Adrenal gland (tissue), 12 donors: ENCODE measurements around the gene NIN. TPM values are rescaled to one million over a fixed set of nuclear protein-coding genes. Genes with fewer than 3 reads are reported as not detected.

Experiments
- DNase-seq, 7 donors: peaks; one replicate each; pipeline ENCODE4 v3.0.0-alpha.2; 2019 to 2020
- H3K27ac ChIP-seq, 5 donors: fragments of 200-600 bp; sonication (generic) in 4 of 5; 1 replicate in 3 of 5; 2 replicates in 2 of 5; pipeline versions ENCODE4 v1.5.1 to v1.8.0; 2016 to 2020; ENCODE audit warnings: mild to moderate bottlenecking in 1 of 5
- H3K27me3 ChIP-seq: fragments of 200-600 bp; 2 replicates; pipeline ENCODE4 v1.8.0; 2021
- H3K36me3 ChIP-seq, 2 donors: fragments of 200-600 bp; replicated peaks in 1 of 2; 1 replicate in 1 of 2; 2 replicates in 1 of 2; pipeline versions ENCODE4 v1.5.1 to v1.8.0; 2018 to 2022
- H3K4me1 ChIP-seq, 2 donors: fragments of 200-600 bp; replicated peaks in 1 of 2; 1 replicate in 1 of 2; 2 replicates in 1 of 2; pipeline versions ENCODE4 v1.5.1 to v1.8.0; 2018 to 2021
- H3K4me3 ChIP-seq, 4 donors: fragments of 200-600 bp; sonication (generic) in 3 of 4; one replicate each; pipeline ENCODE4 v1.5.1; 2016 to 2018
- H3K9me3 ChIP-seq, 3 donors: fragments of 200-600 bp; sonication (generic) in 1 of 3; replicated peaks in 1 of 3; 1 replicate in 2 of 3; 2 replicates in 1 of 3; pipeline versions ENCODE4 v1.5.1 to v1.8.0; 2016 to 2021
- POLR2A ChIP-seq, 2 donors: fragments of 450-650 bp; IDR thresholded peaks; one replicate each; pipeline ENCODE4 v1.6.1; 2017; ENCODE audit warnings: antibody characterized with exemption in 2 of 2, mild to moderate bottlenecking in 2 of 2, moderate library complexity in 1 of 2
- WGBS, 4 donors: extraction: QIAGEN DNeasy Blood & Tissue Kit in 2 of 4; methylation state at CpG; one replicate each; pipeline versions ENCODE4 v1.1.5 to v1.1.7; 2013 to 2017; 5-methylcytosine and 5-hydroxymethylcytosine counted together
- intact Hi-C, 2 donors: fragments of 100-400 bp; cut with DNase I; formaldehyde crosslinking; loops; one replicate each; pipeline versions ENCODE4 v1.14.1 to v1.15.0; 2022 to 2023
- polyA plus RNA-seq, 3 donors: library from polyadenylated mRNA; stranded (reverse); fragments of 200-250 nt in 2 of 3; fragments of 350-450 nt in 1 of 3; fragmentation: Illumina TruSeq in 1 of 3; extraction: RNeasy Lipid Tissue Mini Kit (QIAGEN cat#74804) in 1 of 3; gene quantifications; one replicate each; pipeline ENCODE4 v1.2.3, GENCODE V29; 2013 to 2014
- total RNA-seq, 9 donors: library from RNA; depleted of rRNA in 4 of 9; stranded (reverse); fragments of >200 nt in 4 of 9; fragments of 120-200 nt in 1 of 9; fragmentation: NEBNext Ultra II Directional in 1 of 9; extraction: Animal tissue kit (Norgen Biotek cat#: 25700) in 1 of 9; gene quantifications; one replicate each; pipeline versions ENCODE4 v1.1.0 to v1.2.4, GENCODE V29; 2013 to 2023
- TF ChIP-seq, protein P1 (sequence below), 6 experiments: fragments of 450-650 bp in 4 of 6; fragments of 200-600 bp in 2 of 6; sonication (generic) in 1 of 6; IDR thresholded peaks; 1 replicate in 5 of 6; 2 replicates in 1 of 6; pipeline versions ENCODE4 v1.5.1 to v1.8.0; 2016 to 2021; ENCODE audit warnings: antibody characterized with exemption in 6 of 6, mild to moderate bottlenecking in 2 of 6, moderate library complexity in 1 of 6
- donor health status: healthy with polysubstance abuse.
- donor health status: Bipolar disorder and iron deficiency.
- donor health status: DM: yes; HTN: yes; CAD: no.
- donor health status: DM: no; HTN: no; CAD: no.
- donor health status: DM: no; HTN: no; CAD: no.
- donor health status: DM: yes; HTN: yes; CAD: no.

NIN gene
- total and polyA plus RNA-seq, 12 donors: 3.0 to 66.1 (median 17.9) TPM

DNA sequence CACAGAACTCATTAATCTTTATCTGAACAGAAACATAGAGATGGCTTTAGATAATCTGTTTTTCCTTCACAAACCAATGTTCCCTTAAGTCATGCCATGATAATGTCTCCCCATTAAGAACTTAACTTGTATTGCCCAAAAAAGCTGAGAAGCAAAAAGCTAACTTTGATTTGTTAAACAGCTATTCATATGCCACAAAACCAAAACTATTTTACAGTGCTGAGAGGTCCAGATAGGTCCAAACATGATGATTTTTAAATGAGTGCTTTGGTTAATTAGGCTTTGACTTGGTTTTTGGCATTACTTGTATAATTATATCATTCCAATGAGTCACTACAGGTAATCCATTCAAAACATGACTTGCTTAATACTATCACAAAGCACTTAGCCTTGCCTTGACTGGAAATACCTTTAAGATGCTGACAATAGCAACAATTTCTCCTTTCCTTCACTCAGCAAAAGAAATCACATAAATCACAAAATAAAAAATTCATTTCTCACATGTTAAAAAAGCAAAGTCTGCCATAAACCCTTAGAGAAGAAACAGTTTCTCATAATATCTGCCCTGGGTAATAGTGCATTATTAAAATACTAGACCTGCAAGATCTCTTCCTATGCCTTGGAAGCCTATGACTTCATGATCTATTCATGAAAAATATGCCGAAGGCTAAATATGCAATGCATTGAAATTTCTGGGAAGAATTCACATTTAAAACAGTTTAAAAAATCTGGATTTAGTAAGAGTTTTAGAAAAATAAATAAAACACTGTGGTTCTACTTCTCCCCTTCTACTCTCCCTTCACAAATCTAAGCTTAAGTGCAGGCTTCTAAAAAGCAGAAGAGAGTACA lies 110.8 kb downstream of the NIN start:
- no peak for TF ChIP-seq POLR2A (IDR thresholded peaks at IDR 0.05)
- TF ChIP-seq, protein P1, sequence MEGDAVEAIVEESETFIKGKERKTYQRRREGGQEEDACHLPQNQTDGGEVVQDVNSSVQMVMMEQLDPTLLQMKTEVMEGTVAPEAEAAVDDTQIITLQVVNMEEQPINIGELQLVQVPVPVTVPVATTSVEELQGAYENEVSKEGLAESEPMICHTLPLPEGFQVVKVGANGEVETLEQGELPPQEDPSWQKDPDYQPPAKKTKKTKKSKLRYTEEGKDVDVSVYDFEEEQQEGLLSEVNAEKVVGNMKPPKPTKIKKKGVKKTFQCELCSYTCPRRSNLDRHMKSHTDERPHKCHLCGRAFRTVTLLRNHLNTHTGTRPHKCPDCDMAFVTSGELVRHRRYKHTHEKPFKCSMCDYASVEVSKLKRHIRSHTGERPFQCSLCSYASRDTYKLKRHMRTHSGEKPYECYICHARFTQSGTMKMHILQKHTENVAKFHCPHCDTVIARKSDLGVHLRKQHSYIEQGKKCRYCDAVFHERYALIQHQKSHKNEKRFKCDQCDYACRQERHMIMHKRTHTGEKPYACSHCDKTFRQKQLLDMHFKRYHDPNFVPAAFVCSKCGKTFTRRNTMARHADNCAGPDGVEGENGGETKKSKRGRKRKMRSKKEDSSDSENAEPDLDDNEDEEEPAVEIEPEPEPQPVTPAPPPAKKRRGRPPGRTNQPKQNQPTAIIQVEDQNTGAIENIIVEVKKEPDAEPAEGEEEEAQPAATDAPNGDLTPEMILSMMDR (IDR thresholded peaks at IDR 0.05): no peak
- 89 to 94% (median 91%) methylated on average over 1 of the region's 1 CpG for WGBS, 4 donors
- no peak for DNase-seq
- no peaks in the 10 kb centered on the region for H3K9me3 ChIP-seq
- intact Hi-C loops: loop anchor here in 1 of 2 donors (10.0 kb wide), 1 partner anchor 95 kb away; no protein-coding TSS in a partner anchor
- no peak overlapping the region for H3K4me3 ChIP-seq
- peaks cover 0 to 23% of the 10 kb centered on the region in 2 donors for H3K36me3 ChIP-seq
- no peaks in the 10 kb centered on the region for H3K27me3 ChIP-seq
- no peak overlapping the region for H3K27ac ChIP-seq
- H3K4me1 ChIP-seq: no peaks in the 10 kb centered on the region

- peaks cover 0 to 13% of the 10 kb centered on the region in 2 donors for H3K36me3 ChIP-seq
- TF ChIP-seq, protein P1 (IDR thresholded peaks at IDR 0.05): no peak
- TF ChIP-seq POLR2A (IDR thresholded peaks at IDR 0.05): no peak
- no peak for DNase-seq
- no peaks in the 10 kb centered on the region for H3K27me3 ChIP-seq
- H3K27ac ChIP-seq: no peak overlapping the region
- no peaks in the 10 kb centered on the region for H3K9me3 ChIP-seq
- intact Hi-C loops: loop anchor here in 1 of 2 donors (10.0 kb wide), 1 partner anchor 94 kb away; no protein-coding TSS in a partner anchor
- no peaks in the 10 kb centered on the region for H3K4me1 ChIP-seq
- H3K4me3 ChIP-seq: no peak overlapping the region
- WGBS, 4 donors: 59 to 87% (median 68%) methylated on average over 1 of the region's 1 CpG
These were observed 112.0 kb downstream of the NIN start for GRCh38 chr14:50718949-50719348.

GRCh38 chr14:50717811-50718210 lies 113.2 kb downstream of the NIN start:
- no peaks in the 10 kb centered on the region for H3K27me3 ChIP-seq
- no peaks in the 10 kb centered on the region for H3K9me3 ChIP-seq
- no peaks in the 10 kb centered on the region for H3K4me1 ChIP-seq
- DNase-seq: no peak
- 64 to 73% (median 67%) methylated on average over 7 of the region's 7 CpGs for WGBS, 4 donors
- H3K4me3 ChIP-seq: no peak overlapping the region
- TF ChIP-seq, protein P1 (IDR thresholded peaks at IDR 0.05): no peak
- no peak for TF ChIP-seq POLR2A (IDR thresholded peaks at IDR 0.05)
- intact Hi-C loops: loop anchor here in 1 of 2 donors (10.0 kb wide), 1 partner anchor 93 kb away; no protein-coding TSS in a partner anchor
- peaks cover 0 to 5% of the 10 kb centered on the region in 2 donors for H3K36me3 ChIP-seq
- H3K27ac ChIP-seq: no peak overlapping the region

DNA sequence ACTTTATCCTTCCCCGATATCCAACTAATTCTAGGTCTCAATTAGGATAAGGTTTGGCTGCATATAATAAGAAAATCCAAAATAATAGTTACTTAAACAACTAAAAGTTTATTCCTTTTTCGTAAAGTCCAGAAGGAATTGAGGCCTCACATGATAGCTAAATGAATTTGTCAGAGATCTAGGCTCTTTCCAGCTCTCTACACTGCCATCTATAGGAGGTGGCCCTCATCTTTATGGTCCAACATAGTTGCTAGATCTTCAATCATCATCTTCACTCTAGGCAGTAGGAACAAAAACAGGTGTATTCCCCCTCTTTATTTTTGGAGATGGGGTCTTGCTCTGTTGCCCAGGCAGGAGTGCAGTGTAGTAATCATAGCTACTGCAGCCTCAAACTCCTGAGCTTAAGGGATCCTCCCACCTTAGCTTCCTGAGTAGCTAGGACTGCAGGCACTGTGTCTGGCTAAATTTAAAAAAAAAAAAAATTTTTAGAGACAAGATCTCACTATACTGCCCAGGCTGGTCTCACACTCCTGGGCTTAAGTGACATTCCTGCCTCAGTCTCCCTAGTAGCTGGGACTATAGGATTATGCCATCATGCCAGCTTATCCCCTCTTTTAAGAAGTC lies 116.4 kb downstream of the NIN start:
- TF ChIP-seq, protein P1 (IDR thresholded peaks at IDR 0.05): peak in 5 of 6 experiments; percentile 38 to 58 (median 44)
- TF ChIP-seq POLR2A (IDR thresholded peaks at IDR 0.05): no peak
- Histone ChIP-seq H3K9me3 (no peaks in the 10 kb centered on the region), H3K4me1 (no peaks in the 10 kb centered on the region), H3K4me3 (no peak overlapping the region), H3K36me3 (no peaks in the 10 kb centered on the region), H3K27ac (no peak overlapping the region), H3K27me3 (no peaks in the 10 kb centered on the region)
- intact Hi-C loops: loop anchor here in 1 of 2 donors (10.0 kb wide), 1 partner anchor 90 kb away; no protein-coding TSS in a partner anchor
- WGBS, 4 donors: 64 to 75% (median 65%) methylated on average over 2 of the region's 2 CpGs
- peak in 2 of 7 donors; percentile 33 to 44 for DNase-seq
